T47D (cell line): ENCODE data around the gene BRD1.

Experiments
- DNase-seq, 2 experiments: peaks; one replicate each; pipeline versions ENCODE4 v3.0.0 to v3.0.0-alpha.2; 2011 to 2012; ENCODE audit warnings: low read depth in 1 of 2, low spot score in 1 of 2
- JUND ChIP-seq: IDR thresholded peaks from 2 replicates; pipeline ENCODE4 v1.6.1; 2012; ENCODE audit warnings: low read depth
- in situ Hi-C: cut with HindIII; loops from 2 replicates; pipeline ENCODE4 v1.10.0; 2016; ENCODE audit warnings: low sequenced_read_pairs, low pct_unique_long_range_greater_than_20kb

Gene BRD1

GRCh38 chr22:49760280-49760629 lies 67.4 kb downstream of the BRD1 start:
- no peak for DNase-seq
- no peak for TF ChIP-seq JUND
- in situ Hi-C loops: no loop called here

GRCh38 chr22:49756676-49757075 lies 71.0 kb downstream of the BRD1 start:
- no peak for TF ChIP-seq JUND
- DNase-seq: no peak
- in situ Hi-C loops: no loop called here

GRCh38 chr22:49756201-49756600 lies 71.5 kb downstream of the BRD1 start:
- no peak for DNase-seq
- in situ Hi-C loops: no loop called here

GRCh38 chr22:49755631-49756001 lies 72.1 kb downstream of the BRD1 start:
- in situ Hi-C loops: no loop called here
- peak in 1 of 2 experiments; percentile 87 for DNase-seq
- no peak for TF ChIP-seq JUND

More at GRCh38 chr22:49756201-49756600, 71.5 kb downstream of the BRD1 start:
- no peak for TF ChIP-seq JUND

GRCh38 chr22:49754696-49755630 lies 72.7 kb downstream of the BRD1 start:
- in situ Hi-C loops: no loop called here
- no peak for TF ChIP-seq JUND
- peak in 1 of 2 experiments; percentile 41 for DNase-seq

GRCh38 chr22:49753961-49754695 lies 73.5 kb downstream of the BRD1 start:
- no peak for DNase-seq

GRCh38 chr22:49753276-49753890 lies 74.3 kb downstream of the BRD1 start:
- TF ChIP-seq JUND: no peak
- DNase-seq: no peak
- in situ Hi-C loops: no loop called here

More at GRCh38 chr22:49753961-49754695, 73.5 kb downstream of the BRD1 start:
- no peak for TF ChIP-seq JUND
- in situ Hi-C loops: no loop called here

- no peak for TF ChIP-seq JUND
- in situ Hi-C loops: no loop called here
- DNase-seq: no peak
Observed at GRCh38 chr22:49752598-49753091, 75.0 kb downstream of the BRD1 start.

- no peak for DNase-seq
- in situ Hi-C loops: no loop called here
- TF ChIP-seq JUND: no peak
Observed at GRCh38 chr22:49751966-49752597, 75.6 kb downstream of the BRD1 start.

GRCh38 chr22:49751318-49751965 lies 76.2 kb downstream of the BRD1 start:
- TF ChIP-seq JUND: no peak
- no peak for DNase-seq
- in situ Hi-C loops: no loop called here

GRCh38 chr22:49749885-49750510 lies 77.7 kb downstream of the BRD1 start:
- in situ Hi-C loops: no loop called here
- TF ChIP-seq JUND: no peak
- no peak for DNase-seq
